ENCODE measurements around the gene FOXN4. TPM values are rescaled to one million over a fixed set of nuclear protein-coding genes. Genes with fewer than 3 reads are reported as not detected.

The FOXN4 gene
- total RNA-seq, 4 donors from 2014 or later = not detected

DNA sequence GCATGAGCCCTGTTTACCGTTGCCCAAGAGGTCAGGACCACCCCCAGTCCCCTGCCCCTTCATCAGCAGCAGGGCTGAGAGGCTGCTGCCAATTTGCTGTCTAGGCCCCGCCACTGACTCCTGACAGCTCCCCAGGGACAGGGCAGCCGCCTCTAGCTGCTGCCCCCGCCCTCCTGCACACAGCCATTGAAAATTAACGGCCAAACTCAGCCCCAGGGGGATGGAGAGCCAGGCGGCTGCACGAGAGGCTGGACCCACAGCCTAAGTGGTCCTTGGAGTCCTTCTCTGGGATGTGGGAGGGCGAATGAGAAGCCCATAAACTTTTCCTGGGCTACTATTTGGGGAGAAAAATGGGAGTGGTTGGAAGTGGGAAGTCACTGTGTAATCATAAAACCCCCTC lies 4.6 kb downstream of the FOXN4 start:
- no peaks in the 10 kb centered on the region for H3K36me3 ChIP-seq
- TF ChIP-seq, protein P1, sequence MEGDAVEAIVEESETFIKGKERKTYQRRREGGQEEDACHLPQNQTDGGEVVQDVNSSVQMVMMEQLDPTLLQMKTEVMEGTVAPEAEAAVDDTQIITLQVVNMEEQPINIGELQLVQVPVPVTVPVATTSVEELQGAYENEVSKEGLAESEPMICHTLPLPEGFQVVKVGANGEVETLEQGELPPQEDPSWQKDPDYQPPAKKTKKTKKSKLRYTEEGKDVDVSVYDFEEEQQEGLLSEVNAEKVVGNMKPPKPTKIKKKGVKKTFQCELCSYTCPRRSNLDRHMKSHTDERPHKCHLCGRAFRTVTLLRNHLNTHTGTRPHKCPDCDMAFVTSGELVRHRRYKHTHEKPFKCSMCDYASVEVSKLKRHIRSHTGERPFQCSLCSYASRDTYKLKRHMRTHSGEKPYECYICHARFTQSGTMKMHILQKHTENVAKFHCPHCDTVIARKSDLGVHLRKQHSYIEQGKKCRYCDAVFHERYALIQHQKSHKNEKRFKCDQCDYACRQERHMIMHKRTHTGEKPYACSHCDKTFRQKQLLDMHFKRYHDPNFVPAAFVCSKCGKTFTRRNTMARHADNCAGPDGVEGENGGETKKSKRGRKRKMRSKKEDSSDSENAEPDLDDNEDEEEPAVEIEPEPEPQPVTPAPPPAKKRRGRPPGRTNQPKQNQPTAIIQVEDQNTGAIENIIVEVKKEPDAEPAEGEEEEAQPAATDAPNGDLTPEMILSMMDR (IDR thresholded peaks at IDR 0.05) = no peak
- TF ChIP-seq POLR2A (IDR thresholded peaks at IDR 0.05) (no peak), EP300 (IDR thresholded peaks at IDR 0.05) (no peak)
- no peak for DNase-seq (ENCODE audit: low spot score in 2 of 2)
- H3K27me3 ChIP-seq = peaks cover 0 to 70% of the 10 kb centered on the region in 2 donors
- no peaks in the 10 kb centered on the region for H3K9me3 ChIP-seq
- peaks cover 0 to 11% (median 8%) of the 10 kb centered on the region in 4 donors for H3K4me1 ChIP-seq
- no peak overlapping the region for H3K27ac ChIP-seq
- 22 to 28% methylated on average over 8 of the region's 8 CpGs for WGBS, 2 donors
- no peak overlapping the region for H3K4me3 ChIP-seq

DNA sequence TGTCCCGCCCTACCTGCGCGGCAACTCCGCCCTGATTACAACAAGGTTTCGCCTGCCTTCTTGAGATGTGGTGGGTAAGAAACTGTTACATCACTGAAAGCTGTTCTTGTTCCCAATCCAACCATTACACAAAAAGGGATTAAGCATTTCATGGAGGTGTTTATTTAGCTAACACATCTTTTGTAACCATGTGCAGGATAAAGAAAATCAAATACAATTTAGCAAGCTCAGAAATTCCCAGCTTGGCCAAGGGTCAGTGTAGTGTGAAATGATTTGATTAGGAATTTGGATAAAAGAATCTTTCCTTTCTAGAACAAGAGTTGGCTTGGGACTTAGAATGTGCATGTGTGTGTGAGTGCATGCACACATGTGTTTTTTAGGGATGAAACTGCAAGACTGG lies 6.3 kb downstream of the FOXN4 start:
- Histone ChIP-seq H3K27me3 (peaks cover 0 to 53% of the 10 kb centered on the region in 2 donors), H3K36me3 (no peaks in the 10 kb centered on the region), H3K27ac (no peak overlapping the region), H3K4me1 (no peaks in the 10 kb centered on the region), H3K9me3 (no peaks in the 10 kb centered on the region), H3K4me3 (no peak overlapping the region)
- no peak for DNase-seq (ENCODE audit: low spot score in 2 of 2)
- 79 to 83% methylated on average over 5 of the region's 5 CpGs for WGBS, 2 donors
- TF ChIP-seq POLR2A (IDR thresholded peaks at IDR 0.05) = no peak
- TF ChIP-seq EP300 (IDR thresholded peaks at IDR 0.05) = no peak
- TF ChIP-seq, protein P1 (IDR thresholded peaks at IDR 0.05) = no peak

DNA sequence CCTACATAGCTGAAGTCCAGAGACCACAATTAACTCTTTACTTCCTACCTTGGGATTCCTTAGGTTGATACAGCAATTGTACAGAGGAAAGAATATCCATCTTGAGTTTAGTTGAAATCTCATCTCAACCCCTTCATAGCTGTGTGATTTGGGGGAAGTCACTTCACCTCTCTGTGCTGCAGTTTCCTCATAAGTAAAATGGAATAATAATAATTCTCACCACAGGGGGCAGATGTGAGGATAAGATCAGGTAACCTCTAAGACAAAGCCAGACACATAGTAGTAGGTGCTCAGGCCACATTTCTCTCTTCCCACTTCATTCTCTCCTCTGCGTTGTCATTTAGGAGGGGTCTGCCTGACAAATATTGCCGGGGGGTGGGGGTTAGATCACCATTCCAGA lies 6.7 kb downstream of the FOXN4 start:
- Histone ChIP-seq H3K4me3 (no peak overlapping the region), H3K9me3 (no peaks in the 10 kb centered on the region), H3K36me3 (no peaks in the 10 kb centered on the region), H3K4me1 (no peaks in the 10 kb centered on the region), H3K27me3 (peaks cover 0 to 49% of the 10 kb centered on the region in 2 donors), H3K27ac (no peak overlapping the region)
- WGBS, 2 donors = 64 to 68% methylated on average over 2 of the region's 2 CpGs
- no peak for DNase-seq (ENCODE audit: low spot score in 2 of 2)
- TF ChIP-seq EP300 (IDR thresholded peaks at IDR 0.05) = no peak
- TF ChIP-seq, protein P1 (IDR thresholded peaks at IDR 0.05) = no peak
- no peak for TF ChIP-seq POLR2A (IDR thresholded peaks at IDR 0.05)

GRCh38 chr12:109301643-109302168 lies 7.4 kb downstream of the FOXN4 start:
- WGBS, 2 donors = 86 to 89% methylated on average over 3 of the region's 3 CpGs
- TF ChIP-seq, protein P1 (IDR thresholded peaks at IDR 0.05) = no peak
- TF ChIP-seq EP300 (IDR thresholded peaks at IDR 0.05) (no peak), POLR2A (IDR thresholded peaks at IDR 0.05) (no peak)
- no peak for DNase-seq (ENCODE audit: low spot score in 2 of 2)

DNA sequence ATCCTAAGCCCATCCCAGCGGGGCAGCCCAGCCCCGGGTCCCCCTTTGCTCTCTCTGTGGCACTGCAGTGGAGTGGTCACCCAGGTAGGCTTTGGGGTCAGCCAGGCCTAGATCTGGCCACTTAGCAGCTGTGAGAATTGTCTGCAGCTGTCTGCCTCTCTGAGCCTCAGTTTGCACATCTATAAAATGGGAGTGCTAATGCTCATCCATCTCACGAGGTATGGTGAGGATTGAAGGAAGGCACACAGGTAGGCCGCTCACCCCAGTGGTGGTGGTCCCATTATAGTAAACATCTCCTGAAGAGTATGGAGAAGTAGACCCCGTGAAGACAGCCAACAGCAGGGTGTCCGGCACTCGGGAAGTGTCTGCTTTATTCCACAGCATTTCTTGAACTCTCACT lies 9.2 kb downstream of the FOXN4 start:
- no peak overlapping the region for H3K27ac ChIP-seq
- TF ChIP-seq POLR2A (IDR thresholded peaks at IDR 0.05) (no peak), EP300 (IDR thresholded peaks at IDR 0.05) (no peak)
- TF ChIP-seq, protein P1 (IDR thresholded peaks at IDR 0.05) = no peak
- WGBS, 2 donors = 89 to 92% methylated on average over 7 of the region's 7 CpGs
- DNase-seq (ENCODE audit: low spot score in 2 of 2) = no peak
- peaks cover 0 to 24% of the 10 kb centered on the region in 2 donors for H3K27me3 ChIP-seq
- H3K36me3 ChIP-seq = no peaks in the 10 kb centered on the region
- H3K4me1 ChIP-seq = no peaks in the 10 kb centered on the region
- H3K4me3 ChIP-seq = no peak overlapping the region
- H3K9me3 ChIP-seq = no peaks in the 10 kb centered on the region

More at GRCh38 chr12:109301643-109302168, 7.4 kb downstream of the FOXN4 start:
- H3K27me3 ChIP-seq = peaks cover 0 to 43% of the 10 kb centered on the region in 2 donors
- H3K27ac ChIP-seq = no peak overlapping the region
- H3K36me3 ChIP-seq = no peaks in the 10 kb centered on the region
- no peaks in the 10 kb centered on the region for H3K9me3 ChIP-seq
- no peaks in the 10 kb centered on the region for H3K4me1 ChIP-seq
- no peak overlapping the region for H3K4me3 ChIP-seq

Data from tibial nerve (tissue), 4 donors.